Smooth muscle cell of the brain vasculature (primary cell): Measurements from ENCODE around the gene OARD1.
A peak's percentile ranks its signal among the peaks of the same experiment; 100 is the strongest.
"Not testable (repeated sequence)": the region's sequence is repeated elsewhere in the genome, so short reads cannot be mapped to it uniquely, and the experiment has no call there.

Experiments
- DNase-seq: peaks from one replicate; pipeline ENCODE4 v3.0.0-alpha.2; 2012; ENCODE audit warnings: low read depth, low spot score

Gene OARD1

GRCh38 chr6:41071923-41072835 is at the start of gene OARD1:
Gene OARD1, minus strand, starts transcription at chr6:41072356. Its CDS starts 722 bp downstream, at chr6:41071634.
- DNase-seq = peak; percentile 98

- DNase-seq = no peak
Measured at GRCh38 chr6:41120058-41120457, 47.9 kb upstream of the OARD1 start.

- no peak for DNase-seq
Measured at GRCh38 chr6:41119508-41119907, 47.4 kb upstream of the OARD1 start.

- not testable (repeated sequence) for DNase-seq
Measured at GRCh38 chr6:41115027-41115426, 42.9 kb upstream of the OARD1 start.

- DNase-seq = no peak
Measured at GRCh38 chr6:41111017-41111416, 38.9 kb upstream of the OARD1 start.

- no peak for DNase-seq
Measured at GRCh38 chr6:41103847-41104246, 31.7 kb upstream of the OARD1 start.

- no peak for DNase-seq
Measured at GRCh38 chr6:41100871-41101287, 28.7 kb upstream of the OARD1 start.

GRCh38 chr6:41098366-41098765 is 26.2 kb upstream of the OARD1 start:
- no peak for DNase-seq

GRCh38 chr6:41097467-41098090 is 25.4 kb upstream of the OARD1 start:
- no peak for DNase-seq

- DNase-seq = no peak
Measured at GRCh38 chr6:41093729-41094128, 21.6 kb upstream of the OARD1 start.

GRCh38 chr6:41092421-41093140 is 20.4 kb upstream of the OARD1 start:
- no peak for DNase-seq

- no peak for DNase-seq
Measured at GRCh38 chr6:41090841-41091761, 18.9 kb upstream of the OARD1 start.

- DNase-seq = no peak
Measured at GRCh38 chr6:41088451-41088850, 16.3 kb upstream of the OARD1 start.

- no peak for DNase-seq
Measured at GRCh38 chr6:41085182-41085581, 13.0 kb upstream of the OARD1 start.

GRCh38 chr6:41083072-41083471 is 10.9 kb upstream of the OARD1 start:
- no peak for DNase-seq

GRCh38 chr6:41080621-41081020 is 8.5 kb upstream of the OARD1 start:
- DNase-seq = no peak

GRCh38 chr6:41079080-41079479 is 6.9 kb upstream of the OARD1 start:
- no peak for DNase-seq

GRCh38 chr6:41078101-41078500 is 5.9 kb upstream of the OARD1 start:
- DNase-seq = no peak

- DNase-seq = no peak
Measured at GRCh38 chr6:41077536-41077935, 5.4 kb upstream of the OARD1 start.

GRCh38 chr6:41075651-41076626 is 3.8 kb upstream of the OARD1 start:
- no peak for DNase-seq
